H1 (cell line): ENCODE data around the gene HTR2A. TPM values are rescaled to one million over a fixed set of nuclear protein-coding genes. Genes with fewer than 3 reads are reported as not detected.

Experiments
- CTCF ChIA-PET: fragments of 300-600 bp; sonication (Branson Sonifier 250); formaldehyde crosslinking; loops from one replicate; lab custom pipeline; 2021; ENCODE audit not compliant: partially characterized antibody; lab: Charles Lee
- POLR2A ChIA-PET: fragments of 300-600 bp; sonication (Branson Sonifier 250); formaldehyde crosslinking; loops from one replicate; lab custom pipeline; 2021; ENCODE audit warnings: inconsistent platforms; ENCODE audit not compliant: partially characterized antibody; lab: Charles Lee
- DNase-seq, 2 experiments: peaks; one replicate each; pipeline versions ENCODE4 v3.0.0 to v3.0.0-alpha.2; 2010 to 2022; ENCODE audit warnings: low spot score in 2 of 2, low read depth in 1 of 2, mixed read lengths in 1 of 2
- FAIRE-seq: peaks from 2 replicates; lab custom pipeline; 2011; peaks lifted over from hg19 to GRCh38; lab: Jason Lieb, UNC
- H2AFZ ChIP-seq: 2 replicates; pipeline ENCODE4 v1.8.1; 2012; ENCODE audit warnings: low read length, inconsistent platforms
- H2AK5ac ChIP-seq: 2 replicates; pipeline ENCODE4 v1.6.1; 2013; ENCODE audit warnings: low read depth, low read length
- H2BK120ac ChIP-seq: replicated peaks from 2 replicates; pipeline ENCODE3; 2013; ENCODE audit warnings: low read depth, low read length, inconsistent platforms
- H2BK12ac ChIP-seq: 2 replicates; pipeline ENCODE4 v1.6.1; 2013; ENCODE audit warnings: low read depth, low read length
- H2BK15ac ChIP-seq: 2 replicates; pipeline ENCODE4 v1.6.1; 2013; ENCODE audit warnings: low read length
- H2BK20ac ChIP-seq: 2 replicates; pipeline ENCODE4 v1.6.1; 2013; ENCODE audit warnings: low read length
- H2BK5ac ChIP-seq: 2 replicates; pipeline ENCODE4 v1.6.1; 2013; ENCODE audit warnings: low read depth, low read length
- H3K14ac ChIP-seq: 2 replicates; pipeline ENCODE4 v1.6.1; 2013; ENCODE audit warnings: inconsistent platforms; ENCODE audit not compliant: insufficient read length
- H3K18ac ChIP-seq: 2 replicates; pipeline ENCODE4 v1.6.1; 2013; ENCODE audit warnings: low read length; ENCODE audit errors: extremely low read depth
- H3K23ac ChIP-seq: 2 replicates; pipeline ENCODE4 v1.6.1; 2013; ENCODE audit warnings: inconsistent platforms; ENCODE audit not compliant: insufficient read length
- H3K23me2 ChIP-seq: 2 replicates; pipeline ENCODE4 v1.6.1; 2013; ENCODE audit warnings: low read depth, low read length
- H3K27ac ChIP-seq: 2 replicates; pipeline ENCODE4 v1.6.1; 2011; ENCODE audit warnings: low read depth, low read length, inconsistent platforms
- H3K27me3 ChIP-seq, 4 experiments: replicated peaks in 1 of 4; 1 replicate in 1 of 4; 2 replicates in 3 of 4; pipeline versions ENCODE4 v1.6.1 to v1.8.1; 2011 to 2013; ENCODE audit warnings: low read length in 3 of 4, mild to moderate bottlenecking in 3 of 4, inconsistent platforms in 2 of 4, mixed read lengths in 2 of 4, moderate library complexity in 1 of 4; ENCODE audit not compliant: control insufficient read depth in 3 of 4, insufficient read depth in 3 of 4; ENCODE audit errors: extremely low read depth in 1 of 4
- H3K36me3 ChIP-seq, 4 experiments: 2 replicates each; pipeline versions ENCODE4 v1.6.1 to v1.8.1; 2011 to 2013; ENCODE audit warnings: mild to moderate bottlenecking in 4 of 4, low read length in 3 of 4, moderate library complexity in 2 of 4, control low read depth in 1 of 4, inconsistent platforms in 1 of 4; ENCODE audit not compliant: insufficient read depth in 4 of 4, control insufficient read depth in 2 of 4
- H3K4ac ChIP-seq: replicated peaks from 2 replicates; pipeline ENCODE3; 2013; ENCODE audit warnings: low read length, low read depth, mixed read lengths, inconsistent platforms; ENCODE audit not compliant: insufficient read length
- H3K4me1 ChIP-seq, 4 experiments: replicated peaks in 1 of 4; 1 replicate in 1 of 4; 2 replicates in 3 of 4; pipeline versions ENCODE4 v1.6.1 to v1.8.1; 2011 to 2013; ENCODE audit warnings: low read length in 3 of 4, inconsistent platforms in 2 of 4, mixed read lengths in 1 of 4; ENCODE audit not compliant: insufficient read depth in 4 of 4, control insufficient read depth in 3 of 4
- H3K4me2 ChIP-seq, 2 experiments: 2 replicates each; pipeline versions ENCODE4 v1.6.1 to v1.8.1; 2011 to 2013; ENCODE audit warnings: low read depth in 2 of 2, low read length in 2 of 2, control low read depth in 1 of 2, inconsistent platforms in 1 of 2, mild to moderate bottlenecking in 1 of 2; ENCODE audit not compliant: insufficient read depth in 1 of 2
- H3K4me3 ChIP-seq, 4 experiments: fragments of 200-600, 300-600 bp in 1 of 4; sonication (generic), shearing (Covaris generic), sonication (Bioruptor Twin) in 1 of 4; 2 replicates each; pipeline versions ENCODE4 v1.5.1 to v1.8.1; 2011 to 2016; ENCODE audit warnings: low read length in 4 of 4, low read depth in 3 of 4, control low read depth in 2 of 4, inconsistent platforms in 2 of 4, mild to moderate bottlenecking in 2 of 4, mixed read lengths in 1 of 4, moderate library complexity in 1 of 4; ENCODE audit not compliant: insufficient read depth in 2 of 4; ENCODE audit errors: extremely low read depth in 1 of 4
- H3K56ac ChIP-seq: replicated peaks from 2 replicates; pipeline ENCODE3; 2013; ENCODE audit warnings: low read depth, mild to moderate bottlenecking, mixed read lengths, low read length, inconsistent platforms; ENCODE audit not compliant: insufficient read length
- H3K79me1 ChIP-seq: 2 replicates; pipeline ENCODE4 v1.6.1; 2013; ENCODE audit warnings: low read depth, low read length, control low read depth
- H3K79me2 ChIP-seq, 2 experiments: 2 replicates each; pipeline versions ENCODE4 v1.6.1 to v1.8.1; 2012 to 2013; ENCODE audit warnings: low read length in 2 of 2, mild to moderate bottlenecking in 2 of 2, inconsistent platforms in 1 of 2; ENCODE audit not compliant: insufficient read depth in 2 of 2, control insufficient read depth in 1 of 2
- H3K9ac ChIP-seq, 4 experiments: replicated peaks in 1 of 4; 1 replicate in 1 of 4; 2 replicates in 3 of 4; pipeline versions ENCODE4 v1.6.1 to v1.8.1; 2011 to 2013; ENCODE audit warnings: low read depth in 3 of 4, low read length in 3 of 4, control low read depth in 2 of 4, mild to moderate bottlenecking in 2 of 4, moderate library complexity in 2 of 4, inconsistent platforms in 1 of 4; ENCODE audit errors: extremely low read depth in 1 of 4
- H3K9me3 ChIP-seq, 2 experiments: 2 replicates each; pipeline versions ENCODE4 v1.6.1 to v1.8.1; 2012 to 2013; ENCODE audit warnings: mild to moderate bottlenecking in 2 of 2, moderate library complexity in 2 of 2, control low read depth in 1 of 2, inconsistent platforms in 1 of 2, low read depth in 1 of 2, low read length in 1 of 2, mixed read lengths in 1 of 2; ENCODE audit not compliant: insufficient read depth in 2 of 2
- H4K20me1 ChIP-seq, 2 experiments: replicated peaks in 1 of 2; 2 replicates each; pipeline versions ENCODE3 to v1.8.1; 2011 to 2013; ENCODE audit warnings: inconsistent platforms in 2 of 2, low read length in 2 of 2, mild to moderate bottlenecking in 1 of 2; ENCODE audit not compliant: insufficient read depth in 2 of 2, control insufficient read depth in 1 of 2
- H4K5ac ChIP-seq: 2 replicates; pipeline ENCODE4 v1.6.1; 2013; ENCODE audit warnings: low read length, low read depth, mixed read lengths, inconsistent platforms; ENCODE audit not compliant: insufficient read length
- H4K8ac ChIP-seq: 2 replicates; pipeline ENCODE4 v1.8.0; 2013; ENCODE audit warnings: mild to moderate bottlenecking, moderate library complexity, low read length, inconsistent platforms; ENCODE audit not compliant: insufficient read depth; ENCODE audit errors: extremely low read depth
- H4K91ac ChIP-seq: replicated peaks from 2 replicates; pipeline ENCODE3; 2013; ENCODE audit warnings: low read length, mixed read lengths, inconsistent platforms; ENCODE audit not compliant: insufficient read length
- ATF2 ChIP-seq: IDR thresholded peaks from 2 replicates; pipeline ENCODE4 v1.6.1; 2012; ENCODE audit warnings: low read length, inconsistent platforms
- BRCA1 ChIP-seq: IDR thresholded peaks from 2 replicates; pipeline ENCODE4 v1.6.1; 2012; ENCODE audit warnings: low read depth, low read length, improper control_type of control experiment
- CREB1 ChIP-seq: IDR thresholded peaks from 2 replicates; pipeline ENCODE4 v1.6.1; 2012; ENCODE audit warnings: inconsistent platforms
- CTBP2 ChIP-seq: IDR thresholded peaks from 2 replicates; pipeline ENCODE4 v1.7.0; 2011; ENCODE audit warnings: borderline replicate concordance, mild to moderate bottlenecking, moderate library complexity, mixed read lengths, low read length; ENCODE audit not compliant: insufficient read depth, insufficient read length
- EGR1 ChIP-seq: IDR thresholded peaks from 2 replicates; pipeline ENCODE4 v1.6.1; 2011; ENCODE audit warnings: low read depth, low read length, borderline replicate concordance
- JUN ChIP-seq: IDR thresholded peaks from 2 replicates; pipeline ENCODE4 v1.6.1; 2011; ENCODE audit warnings: low read depth, mild to moderate bottlenecking, improper control_type of control experiment, low read length
- NANOG ChIP-seq: IDR thresholded peaks from 2 replicates; pipeline ENCODE4 v1.6.1; 2011; ENCODE audit warnings: low read length, low read depth, mild to moderate bottlenecking, inconsistent platforms; ENCODE audit not compliant: insufficient read depth, poor library complexity, severe bottlenecking
- RAD21 ChIP-seq, 2 experiments: IDR thresholded peaks in 1 of 2; conservative IDR thresholded peaks in 1 of 2; 2 replicates each; pipeline ENCODE4 v1.6.1; 2011; ENCODE audit warnings: low read depth in 2 of 2, low read length in 2 of 2, improper control_type of control experiment in 1 of 2, inconsistent platforms in 1 of 2, mild to moderate bottlenecking in 1 of 2, moderate library complexity in 1 of 2
- SP4 ChIP-seq: IDR thresholded peaks from 2 replicates; pipeline ENCODE4 v1.6.1; 2012; ENCODE audit warnings: low read length, inconsistent platforms
- SUZ12 ChIP-seq: fragments of 200-600 bp; sonication (generic); IDR thresholded peaks from 2 replicates; pipeline ENCODE4 v1.6.1; 2012; ENCODE audit warnings: mild to moderate bottlenecking, inconsistent platforms, low read length, moderate library complexity, mixed read lengths
- TAF7 ChIP-seq: optimal IDR thresholded peaks from 2 replicates; pipeline ENCODE3; 2011; ENCODE audit warnings: low read depth, mild to moderate bottlenecking, inconsistent platforms, low read length, moderate library complexity, borderline replicate concordance
- TEAD4 ChIP-seq: IDR thresholded peaks from 2 replicates; pipeline ENCODE4 v1.6.1; 2012; ENCODE audit warnings: low read depth, low read length, inconsistent platforms, mixed read lengths
- WGBS, 2 experiments: shearing (Covaris generic) in 1 of 2; methylation state at CpG; one replicate each; pipeline versions ENCODE4 v1.1.6 to v1.1.7; 2013 to 2015; ENCODE audit warnings: low lambda C conversion rate in 2 of 2, mixed read lengths in 2 of 2, inconsistent platforms in 1 of 2, low coverage in 1 of 2, missing lambda C conversion rate in 1 of 2; ENCODE audit not compliant: insufficient replicate concordance in 2 of 2, insufficient coverage in 1 of 2, insufficient read length in 1 of 2; ENCODE audit errors: extremely low coverage in 1 of 2, missing lambda C conversion rate in 1 of 2; 5-methylcytosine and 5-hydroxymethylcytosine counted together
- polyA plus RNA-seq, 7 experiments: library from polyadenylated mRNA; depleted of rRNA in 3 of 7; stranded (reverse) in 5 of 7; unstranded in 2 of 7; fragments of >200 nt in 5 of 7; fragments of 200-250 nt in 2 of 7; gene quantifications; 1 replicate in 5 of 7; 2 replicates in 1 of 7; 4 replicates in 1 of 7; pipeline versions ENCODE4 v1.2.1 to v1.2.3, GENCODE V29; 2011 to 2013; ENCODE audit warnings: missing spikeins in 2 of 7, mixed read lengths in 2 of 7
- total RNA-seq: library from RNA; stranded (reverse); fragmentation: NEBNext Ultra II Directional; extraction: Animal tissue kit (Norgen Biotek cat#: 25700); gene quantifications from 2 replicates; pipeline ENCODE4 v1.2.1, GENCODE V29; 2021

HTR2A gene
- total and polyA plus RNA-seq, 2 of the 8 experiments (the other 6 are each of a cell fraction or from before 2014, with no cell fraction given): not detected

- Histone ChIP-seq H3K18ac (no peak overlapping the region), H4K8ac (no peak overlapping the region), H4K5ac (no peak overlapping the region), H4K20me1 (no peaks in the 10 kb centered on the region), H3K23me2 (no peaks in the 10 kb centered on the region; the same call in 1 of the 2 replicates), H2BK20ac (no peak overlapping the region), H2BK15ac (no peak overlapping the region), H2BK12ac (no peak overlapping the region), H3K79me1 (no peaks in the 10 kb centered on the region), H3K4me1 (no peaks in the 10 kb centered on the region), H3K14ac (no peak overlapping the region), H3K9me3 (no peaks in the 10 kb centered on the region), H3K9ac (no peak overlapping the region), H3K27ac (no peak overlapping the region), H3K4ac (no peak overlapping the region), H3K4me3 (no peak overlapping the region), H2BK120ac (no peak overlapping the region), H2BK5ac (no peak overlapping the region), H3K36me3 (no peaks in the 10 kb centered on the region), H3K79me2 (no peaks in the 10 kb centered on the region), H3K23ac (no peak overlapping the region), H4K91ac (no peak overlapping the region), H2AK5ac (no peak overlapping the region), H3K27me3 (no peaks in the 10 kb centered on the region), H2AFZ (no peak overlapping the region; the same call in 1 of the 2 replicates), H3K4me2 (no peak overlapping the region), H3K56ac (no peak overlapping the region)
- DNase-seq: no peak
- WGBS, 2 experiments: 85% methylated on average over 6 of the region's 6 CpGs; no CpG with 5 or more reads in 1 of the 2 experiments
- no peak for FAIRE-seq
- ChIA-PET POLR2A (no interaction called here), CTCF (interaction anchor here (0.6 to 0.9 kb wide), 3 partner anchors 59 to 335 kb away, joined by 3 read pairs; no protein-coding TSS in a partner anchor)
- TF ChIP-seq RAD21 (IDR thresholded peaks at IDR 0.05 in 1 of 2, conservative IDR thresholded peaks at IDR 0.05 in 1 of 2; ENCODE audit: low read depth in 2 of 2, low read length in 2 of 2) (no peak), TAF7 (no peak), TEAD4 (no peak), JUN (no peak), ATF2 (no peak), SUZ12 (no peak), EGR1 (no peak), CTBP2 (no peak), SP4 (no peak), CREB1 (no peak), NANOG (no peak), BRCA1 (no peak)
Observed at GRCh38 chr13:46834657-46835056, 62.2 kb downstream of the HTR2A start.
